Nephron progenitor cell (in vitro differentiated cells): Measurements from ENCODE around the gene ZNF485.
A peak's percentile ranks its signal among the peaks of the same experiment; 100 is the strongest.

ENCODE experiments used
- DNase-seq: peaks from one replicate; pipeline ENCODE4 v3.0.0; 2021
- H3K27ac Mint-ChIP-seq: 2 replicates; pipeline ENCODE4 v1.8.0; 2021; ENCODE audit warnings: mild to moderate bottlenecking, moderate library complexity, mixed read lengths
- H3K27me3 Mint-ChIP-seq: 2 replicates; pipeline ENCODE4 v1.8.0; 2021; ENCODE audit warnings: mild to moderate bottlenecking, low read depth, mixed read lengths; ENCODE audit not compliant: poor library complexity
- H3K36me3 Mint-ChIP-seq: 2 replicates; pipeline ENCODE4 v1.8.0; 2021; ENCODE audit warnings: low read depth, mixed read lengths
- H3K4me1 Mint-ChIP-seq: 2 replicates; pipeline ENCODE4 v1.8.0; 2021; ENCODE audit warnings: mixed read lengths
- H3K4me3 Mint-ChIP-seq: 2 replicates; pipeline ENCODE4 v1.8.0; 2021; ENCODE audit warnings: mild to moderate bottlenecking, moderate library complexity, mixed read lengths
- H3K9me3 Mint-ChIP-seq: 2 replicates; pipeline ENCODE4 v1.8.0; 2021; ENCODE audit warnings: mild to moderate bottlenecking, moderate library complexity, mixed read lengths
- CTCF ChIP-seq: fragments of 200-600 bp; sonication (generic); IDR thresholded peaks from 2 replicates; pipeline ENCODE4 v1.5.0; 2021; ENCODE audit warnings: antibody characterized with exemption

ZNF485 gene

GRCh38 chr10:43640603-43641002 is 34.4 kb downstream of the ZNF485 start:
- TF ChIP-seq CTCF = no peak
- Mint-ChIP-seq H3K4me3 (no peak overlapping the region), H3K4me1 (no peaks in the 10 kb centered on the region), H3K27me3 (peaks cover 3% of the 10 kb centered on the region), H3K27ac (no peak overlapping the region), H3K9me3 (peaks cover 90% of the 10 kb centered on the region), H3K36me3 (peaks cover 45% of the 10 kb centered on the region)
- no peak for DNase-seq

- no peak for DNase-seq
- H3K4me1 Mint-ChIP-seq = peaks cover 5% of the 10 kb centered on the region
- peaks cover 89% of the 10 kb centered on the region for H3K9me3 Mint-ChIP-seq
- no peak overlapping the region for H3K4me3 Mint-ChIP-seq
- TF ChIP-seq CTCF = no peak
- peaks cover 3% of the 10 kb centered on the region for H3K27me3 Mint-ChIP-seq
- peaks cover 74% of the 10 kb centered on the region for H3K36me3 Mint-ChIP-seq
- H3K27ac Mint-ChIP-seq = no peak overlapping the region
Observed at GRCh38 chr10:43644252-43644651, 38.0 kb downstream of the ZNF485 start.

GRCh38 chr10:43645866-43646265 is 39.6 kb downstream of the ZNF485 start:
- Mint-ChIP-seq H3K27me3 (peaks cover 9% of the 10 kb centered on the region), H3K27ac (no peak overlapping the region), H3K9me3 (peaks cover 88% of the 10 kb centered on the region), H3K36me3 (peaks cover 78% of the 10 kb centered on the region), H3K4me3 (peak overlapping the region; percentile 11), H3K4me1 (peaks cover 10% of the 10 kb centered on the region)
- no peak for DNase-seq
- no peak for TF ChIP-seq CTCF

GRCh38 chr10:43647576-43647975 is 41.3 kb downstream of the ZNF485 start:
- Mint-ChIP-seq H3K4me1 (peaks cover 10% of the 10 kb centered on the region), H3K4me3 (peak overlapping the region; percentile 85), H3K27ac (no peak overlapping the region), H3K27me3 (peaks cover 9% of the 10 kb centered on the region), H3K9me3 (peaks cover 74% of the 10 kb centered on the region), H3K36me3 (peaks cover 64% of the 10 kb centered on the region)
- no peak for DNase-seq
- no peak for TF ChIP-seq CTCF

- peaks cover 59% of the 10 kb centered on the region for H3K36me3 Mint-ChIP-seq
- H3K9me3 Mint-ChIP-seq = peaks cover 73% of the 10 kb centered on the region
- H3K4me3 Mint-ChIP-seq = peak overlapping the region; percentile 85
- H3K27ac Mint-ChIP-seq = no peak overlapping the region
- H3K4me1 Mint-ChIP-seq = peaks cover 15% of the 10 kb centered on the region
- peaks cover 9% of the 10 kb centered on the region for H3K27me3 Mint-ChIP-seq
- DNase-seq = no peak
- TF ChIP-seq CTCF = no peak
Observed at GRCh38 chr10:43648095-43648397, 41.8 kb downstream of the ZNF485 start.

GRCh38 chr10:43648398-43649184 is 42.4 kb downstream of the ZNF485 start, which contains the start of gene ZNF32:
TSS of gene ZNF32 (minus strand) at chr10:43648881. CDS start at chr10:43646133, 2,748 bp downstream.
- Mint-ChIP-seq H3K27me3 (peaks cover 6% of the 10 kb centered on the region), H3K27ac (no peak within 1 kb of the TSS), H3K4me3 (peak within 1 kb of the TSS; percentile 92), H3K9me3 (peaks cover 73% of the 10 kb centered on the region), H3K4me1 (peaks cover 20% of the 10 kb centered on the region), H3K36me3 (peaks cover 54% of the 10 kb centered on the region)
- no peak for TF ChIP-seq CTCF
- peak; percentile 85 for DNase-seq
